Measurements from ENCODE around the gene CRX. TPM values are rescaled to one million over a fixed set of nuclear protein-coding genes. Genes with fewer than 3 reads are reported as not detected.
A peak's percentile ranks its signal among the peaks of the same experiment; 100 is the strongest.

CRX gene
- total and polyA plus RNA-seq, 2 of the 13 experiments (the other 11 are each of a cell fraction or from before 2014, with no cell fraction given) = not detected

GRCh38 chr19:47891923-47892666 lies 70.4 kb downstream of the CRX start (continued):
- TF ChIP-seq ZNF234 (CRISPR knock-in tag; conservative IDR thresholded peaks at IDR 0.05) (no peak), ZNF724P (CRISPR knock-in tag; IDR thresholded peaks at IDR 0.05; ENCODE audit: borderline replicate concordance) (no peak), ELF3 (CRISPR knock-in tag; IDR thresholded peaks at IDR 0.05) (peak; percentile 64; the same call in 1 of the 2 replicates), POLR2AphosphoS5 (IDR thresholded peaks at IDR 0.05; ENCODE audit: low read depth, low read length) (peak; percentile 99), EZH2 (conservative IDR thresholded peaks at IDR 0.05; ENCODE audit: low read depth, low read length) (no peak), ATF7-NPFF (CRISPR knock-in tag; IDR thresholded peaks at IDR 0.05; ENCODE audit: low read depth) (peak; percentile 68; the same call in 1 of the 2 replicates), SMARCC2 (IDR thresholded peaks at IDR 0.05) (no peak), ZNF619 (CRISPR knock-in tag; IDR thresholded peaks at IDR 0.05) (no peak), SIX1 (CRISPR knock-in tag; IDR thresholded peaks at IDR 0.05; ENCODE audit: borderline replicate concordance) (no peak), ZC3H4 (CRISPR knock-in tag; IDR thresholded peaks at IDR 0.05; ENCODE audit: borderline replicate concordance) (no peak), MEIS1 (CRISPR knock-in tag; IDR thresholded peaks at IDR 0.05; ENCODE audit: borderline replicate concordance) (0 out of 2 replicates have a peak, but pooled peaks have one; percentile 28), FOXK2 (IDR thresholded peaks at IDR 0.05) (0 out of 2 replicates have a peak, but pooled peaks have one; percentile 38)
- TF ChIP-seq, protein P1, sequence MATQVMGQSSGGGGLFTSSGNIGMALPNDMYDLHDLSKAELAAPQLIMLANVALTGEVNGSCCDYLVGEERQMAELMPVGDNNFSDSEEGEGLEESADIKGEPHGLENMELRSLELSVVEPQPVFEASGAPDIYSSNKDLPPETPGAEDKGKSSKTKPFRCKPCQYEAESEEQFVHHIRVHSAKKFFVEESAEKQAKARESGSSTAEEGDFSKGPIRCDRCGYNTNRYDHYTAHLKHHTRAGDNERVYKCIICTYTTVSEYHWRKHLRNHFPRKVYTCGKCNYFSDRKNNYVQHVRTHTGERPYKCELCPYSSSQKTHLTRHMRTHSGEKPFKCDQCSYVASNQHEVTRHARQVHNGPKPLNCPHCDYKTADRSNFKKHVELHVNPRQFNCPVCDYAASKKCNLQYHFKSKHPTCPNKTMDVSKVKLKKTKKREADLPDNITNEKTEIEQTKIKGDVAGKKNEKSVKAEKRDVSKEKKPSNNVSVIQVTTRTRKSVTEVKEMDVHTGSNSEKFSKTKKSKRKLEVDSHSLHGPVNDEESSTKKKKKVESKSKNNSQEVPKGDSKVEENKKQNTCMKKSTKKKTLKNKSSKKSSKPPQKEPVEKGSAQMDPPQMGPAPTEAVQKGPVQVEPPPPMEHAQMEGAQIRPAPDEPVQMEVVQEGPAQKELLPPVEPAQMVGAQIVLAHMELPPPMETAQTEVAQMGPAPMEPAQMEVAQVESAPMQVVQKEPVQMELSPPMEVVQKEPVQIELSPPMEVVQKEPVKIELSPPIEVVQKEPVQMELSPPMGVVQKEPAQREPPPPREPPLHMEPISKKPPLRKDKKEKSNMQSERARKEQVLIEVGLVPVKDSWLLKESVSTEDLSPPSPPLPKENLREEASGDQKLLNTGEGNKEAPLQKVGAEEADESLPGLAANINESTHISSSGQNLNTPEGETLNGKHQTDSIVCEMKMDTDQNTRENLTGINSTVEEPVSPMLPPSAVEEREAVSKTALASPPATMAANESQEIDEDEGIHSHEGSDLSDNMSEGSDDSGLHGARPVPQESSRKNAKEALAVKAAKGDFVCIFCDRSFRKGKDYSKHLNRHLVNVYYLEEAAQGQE (IDR thresholded peaks at IDR 0.05; ENCODE audit: borderline replicate concordance in 1 of 2, low read depth in 1 of 2, low read length in 2 of 2) = peak in 1 of 2 experiments; percentile 58; a peak in 1 of 4 replicates
- TF ChIP-seq, protein P2, sequence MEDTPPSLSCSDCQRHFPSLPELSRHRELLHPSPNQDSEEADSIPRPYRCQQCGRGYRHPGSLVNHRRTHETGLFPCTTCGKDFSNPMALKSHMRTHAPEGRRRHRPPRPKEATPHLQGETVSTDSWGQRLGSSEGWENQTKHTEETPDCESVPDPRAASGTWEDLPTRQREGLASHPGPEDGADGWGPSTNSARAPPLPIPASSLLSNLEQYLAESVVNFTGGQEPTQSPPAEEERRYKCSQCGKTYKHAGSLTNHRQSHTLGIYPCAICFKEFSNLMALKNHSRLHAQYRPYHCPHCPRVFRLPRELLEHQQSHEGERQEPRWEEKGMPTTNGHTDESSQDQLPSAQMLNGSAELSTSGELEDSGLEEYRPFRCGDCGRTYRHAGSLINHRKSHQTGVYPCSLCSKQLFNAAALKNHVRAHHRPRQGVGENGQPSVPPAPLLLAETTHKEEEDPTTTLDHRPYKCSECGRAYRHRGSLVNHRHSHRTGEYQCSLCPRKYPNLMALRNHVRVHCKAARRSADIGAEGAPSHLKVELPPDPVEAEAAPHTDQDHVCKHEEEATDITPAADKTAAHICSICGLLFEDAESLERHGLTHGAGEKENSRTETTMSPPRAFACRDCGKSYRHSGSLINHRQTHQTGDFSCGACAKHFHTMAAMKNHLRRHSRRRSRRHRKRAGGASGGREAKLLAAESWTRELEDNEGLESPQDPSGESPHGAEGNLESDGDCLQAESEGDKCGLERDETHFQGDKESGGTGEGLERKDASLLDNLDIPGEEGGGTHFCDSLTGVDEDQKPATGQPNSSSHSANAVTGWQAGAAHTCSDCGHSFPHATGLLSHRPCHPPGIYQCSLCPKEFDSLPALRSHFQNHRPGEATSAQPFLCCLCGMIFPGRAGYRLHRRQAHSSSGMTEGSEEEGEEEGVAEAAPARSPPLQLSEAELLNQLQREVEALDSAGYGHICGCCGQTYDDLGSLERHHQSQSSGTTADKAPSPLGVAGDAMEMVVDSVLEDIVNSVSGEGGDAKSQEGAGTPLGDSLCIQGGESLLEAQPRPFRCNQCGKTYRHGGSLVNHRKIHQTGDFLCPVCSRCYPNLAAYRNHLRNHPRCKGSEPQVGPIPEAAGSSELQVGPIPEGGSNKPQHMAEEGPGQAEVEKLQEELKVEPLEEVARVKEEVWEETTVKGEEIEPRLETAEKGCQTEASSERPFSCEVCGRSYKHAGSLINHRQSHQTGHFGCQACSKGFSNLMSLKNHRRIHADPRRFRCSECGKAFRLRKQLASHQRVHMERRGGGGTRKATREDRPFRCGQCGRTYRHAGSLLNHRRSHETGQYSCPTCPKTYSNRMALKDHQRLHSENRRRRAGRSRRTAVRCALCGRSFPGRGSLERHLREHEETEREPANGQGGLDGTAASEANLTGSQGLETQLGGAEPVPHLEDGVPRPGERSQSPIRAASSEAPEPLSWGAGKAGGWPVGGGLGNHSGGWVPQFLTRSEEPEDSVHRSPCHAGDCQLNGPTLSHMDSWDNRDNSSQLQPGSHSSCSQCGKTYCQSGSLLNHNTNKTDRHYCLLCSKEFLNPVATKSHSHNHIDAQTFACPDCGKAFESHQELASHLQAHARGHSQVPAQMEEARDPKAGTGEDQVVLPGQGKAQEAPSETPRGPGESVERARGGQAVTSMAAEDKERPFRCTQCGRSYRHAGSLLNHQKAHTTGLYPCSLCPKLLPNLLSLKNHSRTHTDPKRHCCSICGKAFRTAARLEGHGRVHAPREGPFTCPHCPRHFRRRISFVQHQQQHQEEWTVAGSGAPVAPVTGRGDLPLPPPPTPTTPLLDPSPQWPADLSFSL (CRISPR knock-in tag; IDR thresholded peaks at IDR 0.05) = no peak
- TF ChIP-seq, protein P3, sequence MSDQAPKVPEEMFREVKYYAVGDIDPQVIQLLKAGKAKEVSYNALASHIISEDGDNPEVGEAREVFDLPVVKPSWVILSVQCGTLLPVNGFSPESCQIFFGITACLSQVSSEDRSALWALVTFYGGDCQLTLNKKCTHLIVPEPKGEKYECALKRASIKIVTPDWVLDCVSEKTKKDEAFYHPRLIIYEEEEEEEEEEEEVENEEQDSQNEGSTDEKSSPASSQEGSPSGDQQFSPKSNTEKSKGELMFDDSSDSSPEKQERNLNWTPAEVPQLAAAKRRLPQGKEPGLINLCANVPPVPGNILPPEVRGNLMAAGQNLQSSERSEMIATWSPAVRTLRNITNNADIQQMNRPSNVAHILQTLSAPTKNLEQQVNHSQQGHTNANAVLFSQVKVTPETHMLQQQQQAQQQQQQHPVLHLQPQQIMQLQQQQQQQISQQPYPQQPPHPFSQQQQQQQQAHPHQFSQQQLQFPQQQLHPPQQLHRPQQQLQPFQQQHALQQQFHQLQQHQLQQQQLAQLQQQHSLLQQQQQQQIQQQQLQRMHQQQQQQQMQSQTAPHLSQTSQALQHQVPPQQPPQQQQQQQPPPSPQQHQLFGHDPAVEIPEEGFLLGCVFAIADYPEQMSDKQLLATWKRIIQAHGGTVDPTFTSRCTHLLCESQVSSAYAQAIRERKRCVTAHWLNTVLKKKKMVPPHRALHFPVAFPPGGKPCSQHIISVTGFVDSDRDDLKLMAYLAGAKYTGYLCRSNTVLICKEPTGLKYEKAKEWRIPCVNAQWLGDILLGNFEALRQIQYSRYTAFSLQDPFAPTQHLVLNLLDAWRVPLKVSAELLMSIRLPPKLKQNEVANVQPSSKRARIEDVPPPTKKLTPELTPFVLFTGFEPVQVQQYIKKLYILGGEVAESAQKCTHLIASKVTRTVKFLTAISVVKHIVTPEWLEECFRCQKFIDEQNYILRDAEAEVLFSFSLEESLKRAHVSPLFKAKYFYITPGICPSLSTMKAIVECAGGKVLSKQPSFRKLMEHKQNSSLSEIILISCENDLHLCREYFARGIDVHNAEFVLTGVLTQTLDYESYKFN (CRISPR knock-in tag; conservative IDR thresholded peaks at IDR 0.05) = peak; percentile 94

Measured in HepG2 (cell line).